Measurements from ENCODE around the gene MTG2. TPM values are rescaled to one million over a fixed set of nuclear protein-coding genes. Genes with fewer than 3 reads are reported as not detected.

MTG2 gene
- total and polyA plus RNA-seq, 2 of the 8 experiments (the other 6 are each of a cell fraction or from before 2014, with no cell fraction given): 14.4 to 22.8 TPM

DNA sequence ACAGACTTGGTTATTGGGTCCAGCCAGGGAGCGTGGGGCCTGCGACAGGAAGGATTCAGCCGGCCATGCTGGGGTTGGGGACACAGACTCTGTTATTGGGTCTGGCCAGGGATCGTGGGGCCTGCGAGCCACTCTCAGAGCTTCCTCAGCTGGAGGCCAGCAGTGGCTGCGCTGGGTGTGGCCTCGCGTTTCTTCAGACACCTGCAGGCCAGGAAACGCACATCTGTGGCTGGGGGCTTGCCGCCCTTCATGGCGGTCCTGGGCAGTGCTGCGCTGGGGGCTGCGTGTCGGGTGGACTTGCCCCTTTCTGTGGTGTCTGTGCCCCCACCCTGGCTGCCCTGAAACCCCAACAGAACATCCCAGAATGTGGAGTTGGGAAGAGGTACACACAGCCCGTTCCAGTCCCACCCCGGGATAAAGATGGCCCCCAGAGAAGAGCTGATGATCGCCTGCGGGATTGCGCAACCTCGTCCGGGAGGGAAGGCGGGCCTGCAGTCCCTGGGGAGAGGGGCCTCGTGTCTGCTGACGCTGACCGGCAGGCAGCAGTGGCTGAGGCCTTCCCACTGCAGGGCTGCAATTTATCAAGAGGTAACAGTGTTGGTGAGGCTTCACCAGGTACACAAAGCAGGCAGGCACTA is 16.9 kb upstream of the MTG2 start:
- Histone ChIP-seq H4K5ac (ENCODE audit: insufficient read length, low read depth, low read length) (no peak overlapping the region), H2BK15ac (ENCODE audit: low read length) (no peak overlapping the region), H4K91ac (replicated peaks; ENCODE audit: insufficient read length, low read length) (no peak overlapping the region), H3K23me2 (ENCODE audit: low read depth, low read length) (no peaks in the 10 kb centered on the region), H3K14ac (ENCODE audit: insufficient read length) (no peak overlapping the region), H4K20me1 (replicated peaks in 1 of 2; ENCODE audit: control insufficient read depth in 1 of 2, insufficient read depth in 2 of 2, low read length in 2 of 2) (peaks cover 4 to 24% of the 10 kb centered on the region in 2 experiments), H2AK5ac (ENCODE audit: low read depth, low read length) (no peak overlapping the region), H3K79me2 (ENCODE audit: control insufficient read depth in 1 of 2, insufficient read depth in 2 of 2, low read length in 2 of 2) (no peaks in the 10 kb centered on the region), H3K4me1 (replicated peaks in 1 of 4; ENCODE audit: control insufficient read depth in 3 of 4, insufficient read depth in 4 of 4, low read length in 3 of 4) (no peaks in the 10 kb centered on the region), H3K79me1 (ENCODE audit: low read depth, low read length) (no peaks in the 10 kb centered on the region), H3K27ac (ENCODE audit: low read depth, low read length) (no peak overlapping the region), H2BK5ac (ENCODE audit: low read depth, low read length) (no peak overlapping the region; the same call in 1 of the 2 replicates), H2AFZ (ENCODE audit: low read length) (no peak overlapping the region), H3K9me3 (ENCODE audit: insufficient read depth in 2 of 2, low read depth in 1 of 2, low read length in 1 of 2) (no peaks in the 10 kb centered on the region), H3K9ac (replicated peaks in 1 of 4; ENCODE audit: extremely low read depth in 1 of 4, low read depth in 3 of 4, low read length in 3 of 4) (no peak overlapping the region), H3K23ac (ENCODE audit: insufficient read length) (no peak overlapping the region), H3K18ac (ENCODE audit: extremely low read depth, low read length) (no peak overlapping the region), H3K36me3 (ENCODE audit: control insufficient read depth in 2 of 4, insufficient read depth in 4 of 4, low read length in 3 of 4) (peaks cover 11 to 52% (median 30%) of the 10 kb centered on the region in 4 experiments), H2BK12ac (ENCODE audit: low read depth, low read length) (no peak overlapping the region), H2BK120ac (replicated peaks; ENCODE audit: low read depth, low read length) (no peak overlapping the region), H3K4ac (replicated peaks; ENCODE audit: insufficient read length, low read depth, low read length) (no peak overlapping the region), H3K4me3 (ENCODE audit: extremely low read depth in 1 of 4, insufficient read depth in 2 of 4, low read depth in 3 of 4, low read length in 4 of 4) (no peak overlapping the region), H4K8ac (ENCODE audit: extremely low read depth, insufficient read depth, low read length) (no peak overlapping the region), H3K27me3 (replicated peaks in 1 of 4; ENCODE audit: control insufficient read depth in 3 of 4, extremely low read depth in 1 of 4, insufficient read depth in 3 of 4, low read length in 3 of 4) (no peaks in the 10 kb centered on the region), H2BK20ac (ENCODE audit: low read length) (no peak overlapping the region), H3K56ac (replicated peaks; ENCODE audit: insufficient read length, low read depth, low read length) (no peak overlapping the region), H3K4me2 (ENCODE audit: insufficient read depth in 1 of 2, low read depth in 2 of 2, low read length in 2 of 2) (no peak overlapping the region)
- WGBS, 2 experiments (ENCODE audit: extremely low coverage in 1 of 2, insufficient coverage in 1 of 2, insufficient read length in 1 of 2, insufficient replicate concordance in 2 of 2, low coverage in 1 of 2, low lambda C conversion rate in 2 of 2, missing lambda C conversion rate in 1 of 2): 88% methylated on average over 24 of the region's 25 CpGs; no CpG with 5 or more reads in 1 of the 2 experiments
- ChIA-PET CTCF (ENCODE audit: partially characterized antibody) (interaction anchor here (1.3 to 2.1 kb wide), 3 partner anchors 7 to 30 kb away, joined by 4 to 6 read pairs (median 6); no protein-coding TSS in a partner anchor), POLR2A (ENCODE audit: partially characterized antibody) (interaction anchor here (0.9 to 1.6 kb wide), 4 partner anchors 9 to 43 kb away, joined by 3 to 7 read pairs (median 4); no protein-coding TSS in a partner anchor)
- FAIRE-seq (no peak), DNase-seq (ENCODE audit: low read depth in 1 of 2, low spot score in 2 of 2) (no peak)
- TF ChIP-seq CEBPB (IDR thresholded peaks at IDR 0.05; ENCODE audit: low read depth, low read length) (peak; percentile 97), SRF (IDR thresholded peaks at IDR 0.05; ENCODE audit: low read depth, low read length) (no peak), MAFK (IDR thresholded peaks at IDR 0.05; ENCODE audit: low read depth, low read length) (no peak), YY1 (IDR thresholded peaks at IDR 0.05; ENCODE audit: low read depth, low read length) (no peak), SIN3A (conservative IDR thresholded peaks at IDR 0.05 in 1 of 2, IDR thresholded peaks at IDR 0.05 in 1 of 2; ENCODE audit: low read depth in 1 of 2, low read length in 2 of 2) (no peak), SIX5 (IDR thresholded peaks at IDR 0.05; ENCODE audit: low read depth, low read length) (no peak)
- TF ChIP-seq, protein P1, sequence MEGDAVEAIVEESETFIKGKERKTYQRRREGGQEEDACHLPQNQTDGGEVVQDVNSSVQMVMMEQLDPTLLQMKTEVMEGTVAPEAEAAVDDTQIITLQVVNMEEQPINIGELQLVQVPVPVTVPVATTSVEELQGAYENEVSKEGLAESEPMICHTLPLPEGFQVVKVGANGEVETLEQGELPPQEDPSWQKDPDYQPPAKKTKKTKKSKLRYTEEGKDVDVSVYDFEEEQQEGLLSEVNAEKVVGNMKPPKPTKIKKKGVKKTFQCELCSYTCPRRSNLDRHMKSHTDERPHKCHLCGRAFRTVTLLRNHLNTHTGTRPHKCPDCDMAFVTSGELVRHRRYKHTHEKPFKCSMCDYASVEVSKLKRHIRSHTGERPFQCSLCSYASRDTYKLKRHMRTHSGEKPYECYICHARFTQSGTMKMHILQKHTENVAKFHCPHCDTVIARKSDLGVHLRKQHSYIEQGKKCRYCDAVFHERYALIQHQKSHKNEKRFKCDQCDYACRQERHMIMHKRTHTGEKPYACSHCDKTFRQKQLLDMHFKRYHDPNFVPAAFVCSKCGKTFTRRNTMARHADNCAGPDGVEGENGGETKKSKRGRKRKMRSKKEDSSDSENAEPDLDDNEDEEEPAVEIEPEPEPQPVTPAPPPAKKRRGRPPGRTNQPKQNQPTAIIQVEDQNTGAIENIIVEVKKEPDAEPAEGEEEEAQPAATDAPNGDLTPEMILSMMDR (IDR thresholded peaks at IDR 0.05; ENCODE audit: control extremely low read depth in 1 of 3, insufficient read depth in 1 of 3, low read depth in 1 of 3, low read length in 3 of 3): no peak
